ENCODE data around the gene ITGA1. TPM values are rescaled to one million over a fixed set of nuclear protein-coding genes. Genes with fewer than 3 reads are reported as not detected.

Gene ITGA1
- polyA plus RNA-seq, 3 donors = 0.33 to 0.89 (median 0.79) TPM

GRCh38 chr5:52777186-52777585 is 10.5 kb upstream of the ITGA1 start:
- no peaks in the 10 kb centered on the region for H3K79me2 ChIP-seq (ENCODE audit: insufficient read depth, low read length)
- no peaks in the 10 kb centered on the region for H3K36me3 ChIP-seq (replicated peaks in 1 of 2; ENCODE audit: control insufficient read depth in 1 of 2, insufficient read depth in 2 of 2, low read length in 2 of 2)
- no peaks in the 10 kb centered on the region for H3K9me3 ChIP-seq (replicated peaks in 1 of 2; ENCODE audit: control insufficient read depth in 1 of 2, insufficient read depth in 1 of 2, low read length in 2 of 2)
- Mint-ChIP-seq H3K27ac (no peak overlapping the region), H3K36me3 (no peaks in the 10 kb centered on the region), H3K4me1 (peaks cover 7% of the 10 kb centered on the region), H3K27me3 (ENCODE audit: low read depth in 3 of 3) (peaks cover 2 to 6% (median 4%) of the 10 kb centered on the region in 3 donors), H3K9me3 (no peaks in the 10 kb centered on the region), H3K4me3 (no peak overlapping the region)
- H4K20me1 ChIP-seq (ENCODE audit: insufficient read depth, low read length) = no peaks in the 10 kb centered on the region
- intact Hi-C loops (cut with micrococcal nuclease) = no loop called here
- no peak overlapping the region for H3K4me3 ChIP-seq (replicated peaks in 1 of 3; ENCODE audit: low read depth in 2 of 3, low read length in 3 of 3)
- no peak for TF ChIP-seq CTCF (IDR thresholded peaks at IDR 0.05)
- no peak overlapping the region for H3K27ac ChIP-seq (ENCODE audit: low read depth in 1 of 2, low read length in 2 of 2)
- no peak overlapping the region for H3K4me2 ChIP-seq (replicated peaks; ENCODE audit: extremely low read depth, low read length, poor library complexity, severe bottlenecking)
- H3K4me1 ChIP-seq (ENCODE audit: control insufficient read depth in 1 of 2, insufficient read depth in 2 of 2, low read length in 2 of 2) = peaks cover 5 to 6% of the 10 kb centered on the region in 2 donors
- no peak for DNase-seq
- H3K9ac ChIP-seq (ENCODE audit: insufficient read depth, low read length, poor library complexity, severe bottlenecking) = no peak overlapping the region
- WGBS (ENCODE audit: insufficient coverage) = no CpG with 5 or more reads among the region's 4 CpGs
- H3K27me3 ChIP-seq (ENCODE audit: control insufficient read depth in 2 of 2, insufficient read depth in 2 of 2, low read length in 2 of 2) = no peaks in the 10 kb centered on the region
- no peak overlapping the region for H2AFZ ChIP-seq (ENCODE audit: insufficient read depth, low read depth, low read length, poor library complexity, severe bottlenecking)

- peaks cover 2 to 6% (median 4%) of the 10 kb centered on the region in 3 donors for H3K27me3 Mint-ChIP-seq (ENCODE audit: low read depth in 3 of 3)
- intact Hi-C loops (cut with micrococcal nuclease) = no loop called here
- Histone ChIP-seq H3K9me3 (replicated peaks in 1 of 2; ENCODE audit: control insufficient read depth in 1 of 2, insufficient read depth in 1 of 2, low read length in 2 of 2) (no peaks in the 10 kb centered on the region), H3K4me2 (replicated peaks; ENCODE audit: extremely low read depth, low read length, poor library complexity, severe bottlenecking) (no peak overlapping the region), H3K4me1 (ENCODE audit: control insufficient read depth in 1 of 2, insufficient read depth in 2 of 2, low read length in 2 of 2) (peaks cover 10 to 11% of the 10 kb centered on the region in 2 donors), H4K20me1 (ENCODE audit: insufficient read depth, low read length) (no peaks in the 10 kb centered on the region), H3K9ac (ENCODE audit: insufficient read depth, low read length, poor library complexity, severe bottlenecking) (no peak overlapping the region), H3K79me2 (ENCODE audit: insufficient read depth, low read length) (no peaks in the 10 kb centered on the region), H3K36me3 (replicated peaks in 1 of 2; ENCODE audit: control insufficient read depth in 1 of 2, insufficient read depth in 2 of 2, low read length in 2 of 2) (no peaks in the 10 kb centered on the region), H3K27me3 (ENCODE audit: control insufficient read depth in 2 of 2, insufficient read depth in 2 of 2, low read length in 2 of 2) (no peaks in the 10 kb centered on the region), H3K27ac (ENCODE audit: low read depth in 1 of 2, low read length in 2 of 2) (no peak overlapping the region), H3K4me3 (replicated peaks in 1 of 3; ENCODE audit: low read depth in 2 of 3, low read length in 3 of 3) (no peak overlapping the region), H2AFZ (ENCODE audit: insufficient read depth, low read depth, low read length, poor library complexity, severe bottlenecking) (no peak overlapping the region)
- no peak overlapping the region for H3K4me3 Mint-ChIP-seq
- TF ChIP-seq CTCF (IDR thresholded peaks at IDR 0.05) = no peak
- peaks cover 12% of the 10 kb centered on the region for H3K4me1 Mint-ChIP-seq
- 100% methylated on average over 1 of the region's 1 CpG for WGBS (ENCODE audit: insufficient coverage)
- H3K36me3 Mint-ChIP-seq = no peaks in the 10 kb centered on the region
- H3K9me3 Mint-ChIP-seq = no peaks in the 10 kb centered on the region
- DNase-seq = no peak
- H3K27ac Mint-ChIP-seq = no peak overlapping the region
Observed at GRCh38 chr5:52778781-52779180, 8.9 kb upstream of the ITGA1 start.

All from CD14-positive monocyte (primary cell).